ENCODE data around the gene PLEKHS1.

DNA sequence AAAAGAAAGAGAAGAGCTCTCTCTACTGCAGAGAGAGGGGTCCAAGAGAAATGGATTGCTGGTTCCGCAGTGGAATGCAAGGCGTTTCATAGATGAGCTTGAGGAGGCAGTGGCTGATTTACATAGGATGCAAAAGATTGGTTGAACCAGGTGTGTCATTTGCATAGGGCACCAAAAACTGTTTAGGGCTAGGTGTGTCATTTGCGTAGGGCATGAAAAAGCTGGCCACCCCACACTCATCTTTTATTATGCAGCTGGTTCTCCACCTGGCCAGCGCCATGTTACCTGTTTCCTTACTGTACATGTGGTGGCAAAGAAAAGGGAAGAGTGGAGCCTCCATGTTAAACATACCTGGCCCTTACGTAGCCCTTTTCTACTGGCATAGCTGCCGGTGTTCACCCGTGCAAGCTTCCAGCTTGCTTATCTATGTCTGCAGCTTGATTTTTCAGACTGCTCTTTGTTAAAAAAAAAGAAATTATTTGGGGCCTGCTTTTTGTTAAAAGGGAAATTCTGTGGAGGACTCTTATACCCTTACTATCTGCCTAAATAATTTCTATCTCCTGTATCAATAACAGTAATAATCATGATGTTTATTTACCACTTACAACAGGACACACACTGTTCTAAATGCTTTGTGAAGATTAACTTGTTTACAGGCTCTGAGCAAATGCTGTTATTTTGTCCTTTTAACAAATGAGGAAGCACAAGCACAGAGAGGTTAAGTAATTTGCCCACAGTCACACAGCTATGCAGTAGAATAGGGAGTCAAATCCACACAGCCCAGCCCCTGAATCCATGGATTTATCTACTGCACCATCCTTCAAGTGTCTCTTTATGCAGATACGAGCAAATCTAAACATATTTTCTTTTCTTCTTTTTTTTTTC, 38.5 kb upstream of the PLEKHS1 start:
- TF ChIP-seq, protein P1, sequence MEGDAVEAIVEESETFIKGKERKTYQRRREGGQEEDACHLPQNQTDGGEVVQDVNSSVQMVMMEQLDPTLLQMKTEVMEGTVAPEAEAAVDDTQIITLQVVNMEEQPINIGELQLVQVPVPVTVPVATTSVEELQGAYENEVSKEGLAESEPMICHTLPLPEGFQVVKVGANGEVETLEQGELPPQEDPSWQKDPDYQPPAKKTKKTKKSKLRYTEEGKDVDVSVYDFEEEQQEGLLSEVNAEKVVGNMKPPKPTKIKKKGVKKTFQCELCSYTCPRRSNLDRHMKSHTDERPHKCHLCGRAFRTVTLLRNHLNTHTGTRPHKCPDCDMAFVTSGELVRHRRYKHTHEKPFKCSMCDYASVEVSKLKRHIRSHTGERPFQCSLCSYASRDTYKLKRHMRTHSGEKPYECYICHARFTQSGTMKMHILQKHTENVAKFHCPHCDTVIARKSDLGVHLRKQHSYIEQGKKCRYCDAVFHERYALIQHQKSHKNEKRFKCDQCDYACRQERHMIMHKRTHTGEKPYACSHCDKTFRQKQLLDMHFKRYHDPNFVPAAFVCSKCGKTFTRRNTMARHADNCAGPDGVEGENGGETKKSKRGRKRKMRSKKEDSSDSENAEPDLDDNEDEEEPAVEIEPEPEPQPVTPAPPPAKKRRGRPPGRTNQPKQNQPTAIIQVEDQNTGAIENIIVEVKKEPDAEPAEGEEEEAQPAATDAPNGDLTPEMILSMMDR (IDR thresholded peaks at IDR 0.05; ENCODE audit: poor library complexity) = no peak
- no peak for TF ChIP-seq EZH2phosphoT487 (IDR thresholded peaks at IDR 0.05; ENCODE audit: low read depth, severe bottlenecking, unreplicated experiment)
- no peak for TF ChIP-seq EZH2 (IDR thresholded peaks at IDR 0.05; ENCODE audit: borderline replicate concordance)
